Neural cell (in vitro differentiated cells): ENCODE measurements around the gene SEC24D. TPM values are rescaled to one million over a fixed set of nuclear protein-coding genes. Genes with fewer than 3 reads are reported as not detected.

Experiments
- H2AFZ ChIP-seq: fragments of 200-600, 300-800 bp; sonication (generic), shearing (Covaris generic); 2 replicates; pipeline ENCODE4 v1.6.0; 2014; ENCODE audit warnings: low read depth, mild to moderate bottlenecking, antibody characterized with exemption, low read length, moderate library complexity
- H3F3A ChIP-seq: fragments of 200-600 bp; shearing (Covaris generic); 2 replicates; pipeline ENCODE4 v1.6.1; 2016; ENCODE audit warnings: mild to moderate bottlenecking, moderate library complexity, mixed read lengths, antibody characterized with exemption, low read length; ENCODE audit not compliant: insufficient read depth, poor library complexity, severe bottlenecking
- H3K27ac ChIP-seq: fragments of 200-600, 300-800 bp; sonication (generic), shearing (Covaris generic); 2 replicates; pipeline ENCODE4 v1.5.1; 2014; ENCODE audit warnings: mild to moderate bottlenecking, low read length, moderate library complexity
- H3K27me3 ChIP-seq: fragments of 300-800, 200-600 bp; sonication (generic), shearing (Covaris generic); 2 replicates; pipeline ENCODE4 v1.6.0; 2014; ENCODE audit warnings: mild to moderate bottlenecking, low read depth, low read length, moderate library complexity; ENCODE audit not compliant: insufficient read depth
- H3K36me3 ChIP-seq: fragments of 300-800, 200-600 bp; sonication (generic), shearing (Covaris generic); 2 replicates; pipeline ENCODE4 v1.5.1; 2014; ENCODE audit warnings: mild to moderate bottlenecking, antibody characterized with exemption, low read length, moderate library complexity; ENCODE audit not compliant: insufficient read depth
- H3K4me2 ChIP-seq: fragments of 300-800, 200-600 bp; sonication (generic), shearing (Covaris generic); 2 replicates; pipeline ENCODE4 v1.6.0; 2014; ENCODE audit warnings: mild to moderate bottlenecking, low read length
- H3K4me3 ChIP-seq: fragments of 300-800, 200-600 bp; sonication (generic), shearing (Covaris generic); 2 replicates; pipeline ENCODE4 v1.5.1; 2014; ENCODE audit warnings: mild to moderate bottlenecking, low read length, moderate library complexity
- H3K79me2 ChIP-seq: fragments of 200-600 bp; shearing (Covaris generic); replicated peaks from 2 replicates; pipeline ENCODE4 v1.6.0; 2014; ENCODE audit warnings: mild to moderate bottlenecking, low read length, moderate library complexity; ENCODE audit not compliant: insufficient read depth
- H3K9ac ChIP-seq: fragments of 300-800, 200-600 bp; sonication (generic), shearing (Covaris generic); 2 replicates; pipeline ENCODE4 v1.6.1; 2016; ENCODE audit warnings: mild to moderate bottlenecking, low read length, mixed read lengths
- H3K9me2 ChIP-seq: fragments of 200-600 bp; shearing (Covaris generic); 2 replicates; pipeline ENCODE4 v1.6.1; 2016; ENCODE audit warnings: mild to moderate bottlenecking, low read length, mixed read lengths; ENCODE audit not compliant: insufficient read depth
- H3K9me3 ChIP-seq: fragments of 200-600, 300-800 bp; sonication (generic), shearing (Covaris generic); 2 replicates; pipeline ENCODE4 v1.6.1; 2016; ENCODE audit warnings: mild to moderate bottlenecking, mixed run types, low read length, moderate library complexity, mixed read lengths
- H4K20me1 ChIP-seq: fragments of 200-600 bp; shearing (Covaris generic); 2 replicates; pipeline ENCODE4 v1.6.1; 2016; ENCODE audit warnings: mild to moderate bottlenecking, mixed run types; ENCODE audit not compliant: insufficient read depth
- EP300 ChIP-seq: fragments of 450-650 bp; conservative IDR thresholded peaks from 2 replicates; pipeline ENCODE4 v1.6.1; 2014; ENCODE audit warnings: antibody characterized with exemption, mild to moderate bottlenecking, moderate library complexity; ENCODE audit not compliant: poor library complexity, severe bottlenecking
- EZH2 ChIP-seq: fragments of 200-600, 300-800 bp; shearing (Covaris generic), sonication (generic); IDR thresholded peaks from 2 replicates; pipeline ENCODE4 v1.6.1; 2014; ENCODE audit warnings: antibody characterized with exemption, low read length, borderline replicate concordance, mild to moderate bottlenecking; ENCODE audit not compliant: insufficient read depth, poor library complexity, severe bottlenecking
- MXI1 ChIP-seq: fragments of 450-650 bp; conservative IDR thresholded peaks from 2 replicates; pipeline ENCODE4 v1.6.1; 2014; ENCODE audit warnings: antibody characterized with exemption, mild to moderate bottlenecking; ENCODE audit not compliant: poor library complexity, severe bottlenecking
- POLR2AphosphoS5 ChIP-seq: IDR thresholded peaks from 2 replicates; pipeline ENCODE4 v1.6.1; 2012
- RAD21 ChIP-seq: fragments of 450-650 bp; conservative IDR thresholded peaks from 2 replicates; pipeline ENCODE4 v1.6.1; 2014; ENCODE audit warnings: antibody characterized with exemption, mild to moderate bottlenecking, moderate library complexity
- SMC3 ChIP-seq: fragments of 450-650 bp; conservative IDR thresholded peaks from 2 replicates; pipeline ENCODE4 v1.6.1; 2014; ENCODE audit warnings: antibody characterized with exemption, mild to moderate bottlenecking, moderate library complexity; ENCODE audit not compliant: poor library complexity
- TAF1 ChIP-seq: IDR thresholded peaks from 2 replicates; pipeline ENCODE4 v1.6.1; 2012; ENCODE audit warnings: low read depth
- polyA plus RNA-seq: library from polyadenylated mRNA; depleted of rRNA; stranded (reverse); fragments of >200 nt; gene quantifications from 2 replicates; pipeline ENCODE4 v1.2.3, GENCODE V29; 2014
- TF ChIP-seq, protein P1 (sequence below): IDR thresholded peaks from 2 replicates; pipeline ENCODE4 v1.6.1; 2012; ENCODE audit warnings: borderline replicate concordance
- TF ChIP-seq, protein P2 (sequence below): fragments of 450-650 bp; IDR thresholded peaks from 2 replicates; pipeline ENCODE4 v1.5.1; 2014; ENCODE audit warnings: antibody characterized with exemption, mild to moderate bottlenecking, moderate library complexity; ENCODE audit not compliant: poor library complexity, severe bottlenecking

SEC24D gene
- polyA plus RNA-seq, 1 donor from 2014 or later = 7.8 TPM

DNA sequence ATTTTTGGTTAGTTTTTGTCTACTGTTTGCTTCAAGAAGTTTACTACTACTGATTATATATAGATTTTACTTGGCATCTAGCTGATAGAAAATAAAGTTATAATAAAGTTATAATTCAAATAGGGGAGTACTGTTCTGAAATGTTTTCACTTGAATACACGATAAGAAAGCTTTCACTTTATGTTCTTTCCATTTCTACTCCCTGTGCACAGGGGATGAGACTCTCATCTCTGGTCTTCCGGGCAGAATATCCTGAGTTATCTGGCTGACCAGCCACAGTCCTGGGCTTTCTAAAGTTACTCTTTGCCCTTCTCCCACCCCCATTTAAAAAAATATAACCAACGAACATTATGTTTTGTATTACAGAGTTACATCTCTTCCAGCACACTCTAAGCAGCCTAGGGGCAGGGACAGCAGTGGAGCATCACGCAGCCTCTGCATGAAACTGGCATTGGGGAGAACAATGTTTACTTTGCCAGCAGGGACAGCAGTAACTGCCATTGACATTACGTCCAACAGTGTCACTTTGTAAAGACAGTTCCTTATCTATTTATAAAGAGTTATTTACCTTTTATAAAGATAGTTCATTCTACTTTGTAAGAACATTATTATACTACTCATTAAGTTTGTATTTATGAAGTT, 86.5 kb downstream of the SEC24D start (continued):
- TF ChIP-seq, protein P1, sequence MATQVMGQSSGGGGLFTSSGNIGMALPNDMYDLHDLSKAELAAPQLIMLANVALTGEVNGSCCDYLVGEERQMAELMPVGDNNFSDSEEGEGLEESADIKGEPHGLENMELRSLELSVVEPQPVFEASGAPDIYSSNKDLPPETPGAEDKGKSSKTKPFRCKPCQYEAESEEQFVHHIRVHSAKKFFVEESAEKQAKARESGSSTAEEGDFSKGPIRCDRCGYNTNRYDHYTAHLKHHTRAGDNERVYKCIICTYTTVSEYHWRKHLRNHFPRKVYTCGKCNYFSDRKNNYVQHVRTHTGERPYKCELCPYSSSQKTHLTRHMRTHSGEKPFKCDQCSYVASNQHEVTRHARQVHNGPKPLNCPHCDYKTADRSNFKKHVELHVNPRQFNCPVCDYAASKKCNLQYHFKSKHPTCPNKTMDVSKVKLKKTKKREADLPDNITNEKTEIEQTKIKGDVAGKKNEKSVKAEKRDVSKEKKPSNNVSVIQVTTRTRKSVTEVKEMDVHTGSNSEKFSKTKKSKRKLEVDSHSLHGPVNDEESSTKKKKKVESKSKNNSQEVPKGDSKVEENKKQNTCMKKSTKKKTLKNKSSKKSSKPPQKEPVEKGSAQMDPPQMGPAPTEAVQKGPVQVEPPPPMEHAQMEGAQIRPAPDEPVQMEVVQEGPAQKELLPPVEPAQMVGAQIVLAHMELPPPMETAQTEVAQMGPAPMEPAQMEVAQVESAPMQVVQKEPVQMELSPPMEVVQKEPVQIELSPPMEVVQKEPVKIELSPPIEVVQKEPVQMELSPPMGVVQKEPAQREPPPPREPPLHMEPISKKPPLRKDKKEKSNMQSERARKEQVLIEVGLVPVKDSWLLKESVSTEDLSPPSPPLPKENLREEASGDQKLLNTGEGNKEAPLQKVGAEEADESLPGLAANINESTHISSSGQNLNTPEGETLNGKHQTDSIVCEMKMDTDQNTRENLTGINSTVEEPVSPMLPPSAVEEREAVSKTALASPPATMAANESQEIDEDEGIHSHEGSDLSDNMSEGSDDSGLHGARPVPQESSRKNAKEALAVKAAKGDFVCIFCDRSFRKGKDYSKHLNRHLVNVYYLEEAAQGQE = no peak

GRCh38 chr4:118746251-118746919, 89.5 kb downstream of the SEC24D start:
- no peaks in the 10 kb centered on the region for H3K27me3 ChIP-seq
- H3K9me3 ChIP-seq = no peaks in the 10 kb centered on the region
- H3K27ac ChIP-seq = no peak overlapping the region
- no peaks in the 10 kb centered on the region for H4K20me1 ChIP-seq
- H3K9ac ChIP-seq = no peak overlapping the region
- TF ChIP-seq SMC3 (no peak), RAD21 (no peak), POLR2AphosphoS5 (no peak), EZH2 (no peak), TAF1 (no peak), EP300 (no peak), MXI1 (no peak)
- TF ChIP-seq, protein P1 = no peak
- TF ChIP-seq, protein P2, sequence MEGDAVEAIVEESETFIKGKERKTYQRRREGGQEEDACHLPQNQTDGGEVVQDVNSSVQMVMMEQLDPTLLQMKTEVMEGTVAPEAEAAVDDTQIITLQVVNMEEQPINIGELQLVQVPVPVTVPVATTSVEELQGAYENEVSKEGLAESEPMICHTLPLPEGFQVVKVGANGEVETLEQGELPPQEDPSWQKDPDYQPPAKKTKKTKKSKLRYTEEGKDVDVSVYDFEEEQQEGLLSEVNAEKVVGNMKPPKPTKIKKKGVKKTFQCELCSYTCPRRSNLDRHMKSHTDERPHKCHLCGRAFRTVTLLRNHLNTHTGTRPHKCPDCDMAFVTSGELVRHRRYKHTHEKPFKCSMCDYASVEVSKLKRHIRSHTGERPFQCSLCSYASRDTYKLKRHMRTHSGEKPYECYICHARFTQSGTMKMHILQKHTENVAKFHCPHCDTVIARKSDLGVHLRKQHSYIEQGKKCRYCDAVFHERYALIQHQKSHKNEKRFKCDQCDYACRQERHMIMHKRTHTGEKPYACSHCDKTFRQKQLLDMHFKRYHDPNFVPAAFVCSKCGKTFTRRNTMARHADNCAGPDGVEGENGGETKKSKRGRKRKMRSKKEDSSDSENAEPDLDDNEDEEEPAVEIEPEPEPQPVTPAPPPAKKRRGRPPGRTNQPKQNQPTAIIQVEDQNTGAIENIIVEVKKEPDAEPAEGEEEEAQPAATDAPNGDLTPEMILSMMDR = no peak
- H3K4me2 ChIP-seq = no peak overlapping the region
- no peaks in the 10 kb centered on the region for H3K9me2 ChIP-seq
- H3F3A ChIP-seq = no peaks in the 10 kb centered on the region
- H3K4me3 ChIP-seq = no peak overlapping the region
- H3K79me2 ChIP-seq = no peaks in the 10 kb centered on the region
- H2AFZ ChIP-seq = no peak overlapping the region
- H3K36me3 ChIP-seq = no peaks in the 10 kb centered on the region
